HG02938 (cell line): ENCODE results near the gene HPS4.
"Not testable (repeated sequence)": the region's sequence is repeated elsewhere in the genome, so short reads cannot be mapped to it uniquely, and the experiment has no call there.

Experiments used
- ATAC-seq: cut with Tn5 transposase; IDR thresholded peaks from one replicate; pipeline ENCODE4 v1.9.1; 2021; ENCODE audit warnings: mild to moderate bottlenecking, moderate library complexity; ENCODE audit not compliant: unreplicated experiment

The HPS4 gene

GRCh38 chr22:26483439-26484359, at the start of gene HPS4, which contains the start of gene SRRD:
Gene HPS4 (minus strand): TSS chr22:26483783. CDS start chr22:26481762, 2,021 bp downstream.
Gene SRRD (plus strand): TSS chr22:26483877. CDS start chr22:26483891, 14 bp downstream.
- ATAC-seq = peak; percentile 63

DNA sequence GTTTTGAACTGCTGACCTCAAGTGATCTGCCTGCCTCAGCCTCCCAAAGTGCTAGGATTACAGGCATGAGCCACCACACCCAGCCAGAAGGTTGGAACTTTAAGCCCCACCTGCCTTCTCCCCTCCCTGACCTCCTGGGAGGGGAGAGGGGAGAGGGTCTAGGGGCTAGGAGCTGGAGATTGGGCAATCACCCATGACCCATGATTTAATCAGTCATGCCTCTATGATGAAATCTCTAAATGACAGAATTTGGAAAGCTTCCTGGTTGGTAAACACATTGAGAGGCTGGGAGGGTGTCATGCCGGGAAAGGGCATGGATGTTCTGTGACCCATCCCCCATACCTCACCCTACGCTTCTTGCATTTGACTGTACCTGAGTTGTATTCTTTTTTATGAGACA, 45.8 kb upstream of the HPS4 start:
- no peak for ATAC-seq

GRCh38 chr22:26528518-26528917, 44.9 kb upstream of the HPS4 start:
- not testable (repeated sequence) for ATAC-seq

GRCh38 chr22:26527574-26528465, 44.2 kb upstream of the HPS4 start:
- no peak for ATAC-seq

- ATAC-seq = no peak
These were observed 43.6 kb upstream of the HPS4 start for GRCh38 chr22:26527167-26527566.

GRCh38 chr22:26525946-26526564, 42.5 kb upstream of the HPS4 start:
- ATAC-seq = no peak

DNA sequence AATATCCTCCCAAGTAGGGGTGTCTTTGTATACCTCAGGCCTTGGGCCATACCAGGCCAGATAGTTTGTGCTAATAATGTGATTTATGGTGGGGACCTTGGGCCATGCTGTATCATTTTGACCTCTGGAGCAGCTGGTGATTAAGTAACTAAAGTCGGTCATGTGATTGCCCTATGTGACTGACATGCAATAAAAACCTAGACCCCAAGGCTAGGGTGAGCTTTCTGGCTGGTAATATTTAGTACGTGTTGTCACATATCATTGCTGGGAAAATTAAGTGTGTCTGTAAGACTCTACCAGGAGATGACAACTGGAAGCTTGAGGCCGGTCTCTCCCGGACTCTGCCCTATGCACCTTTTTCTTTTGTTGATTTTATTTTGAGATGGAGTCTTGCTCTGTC, 41.3 kb upstream of the HPS4 start:
- ATAC-seq = no peak

- no peak for ATAC-seq
These were observed 39.0 kb upstream of the HPS4 start for GRCh38 chr22:26522592-26522991.

DNA sequence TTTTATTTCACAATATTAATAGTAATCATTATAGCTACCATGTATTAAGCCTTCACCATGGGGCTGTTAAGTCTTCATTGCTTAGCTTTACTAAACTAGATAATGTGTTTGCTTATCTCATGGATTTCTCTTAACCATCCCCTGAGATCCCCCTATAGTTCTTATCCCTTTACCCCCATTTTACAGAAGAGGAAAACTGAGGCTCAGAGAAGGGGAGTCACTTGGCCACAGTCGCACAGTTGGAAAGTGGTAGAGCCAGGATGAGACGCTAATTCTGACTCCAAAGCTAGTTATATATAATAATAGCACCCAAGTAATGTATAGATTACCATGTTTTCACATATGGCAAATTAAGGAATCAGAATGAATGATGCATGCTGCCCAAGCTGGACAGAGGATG, 38.4 kb upstream of the HPS4 start:
- no peak for ATAC-seq

DNA sequence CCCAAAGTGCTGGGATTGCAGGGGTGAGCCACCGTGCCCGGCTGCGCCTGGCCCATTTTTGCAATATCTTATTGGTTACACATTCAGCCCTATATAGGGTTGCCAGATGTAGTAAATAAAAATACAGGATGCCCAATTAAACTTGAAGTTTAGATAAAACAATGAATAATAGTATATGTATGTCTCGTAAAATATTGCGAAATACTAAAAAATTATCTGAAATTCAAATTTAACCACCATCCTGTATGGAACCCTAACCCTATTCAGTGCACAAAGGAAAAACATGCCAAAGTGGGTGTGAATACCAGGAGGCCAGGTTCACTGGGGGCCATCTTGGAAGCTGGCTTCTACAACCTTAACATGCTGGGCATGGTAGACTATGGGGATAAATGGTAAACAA, 33.8 kb upstream of the HPS4 start:
- ATAC-seq = no peak

DNA sequence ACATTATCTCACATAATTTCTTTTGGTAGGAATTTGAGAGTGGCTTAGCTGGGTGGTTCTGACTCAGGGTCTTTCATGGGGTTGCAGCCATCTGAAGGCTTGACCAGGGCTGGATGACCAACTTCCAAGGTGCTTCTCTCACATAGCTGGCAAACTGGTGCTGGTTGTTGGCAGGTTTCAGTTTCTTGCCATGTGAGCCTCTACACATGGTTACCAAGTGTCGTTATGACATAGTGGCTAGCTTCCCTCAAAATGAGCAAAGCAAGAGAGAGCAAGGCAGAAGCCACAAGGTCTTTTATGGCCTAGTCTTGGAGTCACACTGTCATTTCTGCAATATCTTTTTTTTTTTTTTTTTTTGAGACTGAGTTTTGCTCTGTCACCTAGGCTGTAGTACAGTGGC, 32.9 kb upstream of the HPS4 start:
- ATAC-seq = no peak

DNA sequence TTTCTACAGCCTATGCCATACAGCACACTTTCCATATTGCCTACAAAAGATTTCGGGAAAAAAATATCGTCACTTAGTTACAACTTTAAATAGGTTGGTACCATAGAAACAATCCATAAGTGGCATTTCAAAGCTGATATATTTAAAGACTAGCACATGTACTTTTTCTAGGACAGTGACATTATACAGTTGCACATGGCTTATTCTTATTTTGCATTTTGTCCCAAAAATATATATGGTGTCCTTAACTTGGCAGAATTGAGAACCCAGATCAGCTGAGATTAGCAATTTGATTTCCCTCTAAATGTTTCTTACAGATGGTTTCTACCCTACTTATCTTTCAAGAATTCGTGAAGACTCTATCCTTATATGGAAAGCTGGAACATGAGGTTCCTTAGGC, 32.3 kb upstream of the HPS4 start:
- ATAC-seq = no peak

DNA sequence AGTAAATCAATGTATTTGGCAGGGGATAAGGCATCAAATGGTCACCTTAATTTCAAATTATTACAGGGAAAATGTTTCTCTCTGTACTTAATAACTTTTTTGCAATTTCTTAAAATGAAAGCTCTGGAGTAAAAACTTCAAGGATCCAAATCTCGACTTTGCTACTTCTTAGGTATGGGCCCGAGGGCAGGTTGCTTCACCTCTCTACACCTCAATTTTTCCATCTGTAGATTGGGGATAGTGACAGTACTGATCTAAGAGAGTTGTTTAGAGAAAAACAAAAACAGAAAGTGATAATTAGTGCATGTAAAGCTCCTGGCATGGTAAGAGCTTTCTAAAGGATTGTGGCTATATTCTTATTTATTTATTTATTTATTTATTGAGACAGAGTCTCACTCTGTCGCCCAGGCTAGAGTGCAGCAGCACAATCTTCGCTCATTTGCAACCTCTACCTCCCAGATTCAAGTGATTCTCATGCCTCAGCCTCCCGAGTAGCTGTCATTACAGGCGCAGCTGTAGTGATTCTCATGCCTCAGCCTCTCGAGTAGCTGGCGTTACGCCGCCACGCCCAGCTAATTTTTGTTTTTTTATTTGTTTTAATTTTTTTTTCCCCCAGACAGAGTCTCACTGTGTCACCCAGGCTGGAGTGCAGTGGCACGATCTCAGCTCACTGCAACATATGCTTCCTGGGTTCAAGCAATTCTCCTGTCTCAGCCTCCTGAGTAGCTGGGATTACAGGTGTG, 31.0 kb upstream of the HPS4 start:
- ATAC-seq = no peak

DNA sequence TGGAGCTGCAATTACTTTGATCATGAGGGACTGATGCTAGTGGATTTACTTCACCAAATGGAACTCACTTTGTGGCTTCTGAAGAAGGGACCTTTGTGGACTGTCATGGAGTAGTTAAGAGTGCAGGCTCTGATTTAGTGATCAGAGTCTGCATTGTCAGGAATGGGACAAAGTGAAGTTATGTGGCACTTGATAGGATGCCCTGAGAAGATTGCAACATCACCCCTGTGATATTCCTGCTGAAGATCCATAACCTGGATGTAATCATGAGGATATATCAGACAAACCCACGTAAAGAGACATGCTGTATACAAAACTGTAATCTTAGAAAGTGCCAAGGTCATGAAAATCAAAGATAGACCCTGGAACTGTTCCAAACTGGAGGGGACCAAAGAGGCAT, 30.3 kb upstream of the HPS4 start:
- ATAC-seq = no peak

GRCh38 chr22:26512149-26512793, 28.7 kb upstream of the HPS4 start, which contains the start of gene TFIP11:
Gene TFIP11 (minus strand): TSS chr22:26512473. CDS start chr22:26510272, 2,201 bp downstream.
- peak; percentile 89 for ATAC-seq

DNA sequence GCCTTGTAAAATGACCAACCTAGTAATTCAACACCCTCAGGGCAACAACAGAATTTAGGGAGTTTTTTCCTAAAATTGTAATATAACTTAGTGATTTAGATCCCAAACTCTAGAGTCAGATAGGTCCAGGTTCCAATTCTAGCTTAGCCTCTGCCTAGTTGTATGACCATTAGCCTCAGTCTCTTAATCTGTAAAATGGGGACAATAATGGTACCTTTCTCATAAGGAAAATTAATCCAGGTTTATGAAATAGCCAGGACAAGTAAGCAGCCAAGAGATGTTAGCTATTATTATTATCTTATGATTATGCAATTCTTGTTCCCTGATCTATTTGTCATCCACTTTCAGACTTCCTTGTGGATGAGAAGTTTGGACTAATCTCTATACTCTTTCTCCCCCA, 24.6 kb upstream of the HPS4 start:
- no peak for ATAC-seq

- no peak for ATAC-seq
These were observed 20.2 kb upstream of the HPS4 start for GRCh38 chr22:26503758-26504157.

GRCh38 chr22:26502688-26503561, 19.3 kb upstream of the HPS4 start:
- ATAC-seq = no peak

DNA sequence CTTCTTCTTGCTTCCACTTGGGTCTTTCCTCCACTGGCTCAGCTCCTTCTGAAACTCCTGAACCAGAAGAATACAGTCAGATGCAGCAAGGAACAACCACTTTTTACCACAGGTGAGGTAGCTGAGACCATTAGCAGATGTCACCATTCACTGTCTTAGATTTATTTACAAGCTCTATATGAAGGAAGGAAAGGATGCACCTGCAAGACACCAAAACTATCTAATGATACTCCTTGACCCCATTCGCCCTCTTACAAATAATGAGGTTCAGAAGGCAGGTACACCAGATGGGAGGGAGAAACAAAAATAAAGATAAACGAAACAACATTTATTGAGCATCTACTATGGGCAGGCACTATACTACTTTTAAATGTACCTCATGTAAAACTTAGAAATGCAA, 18.4 kb upstream of the HPS4 start:
- ATAC-seq = no peak
